ENCODE measurements around the gene SMYD3.

- no peak for TF ChIP-seq YY1 (IDR thresholded peaks at IDR 0.05; ENCODE audit: insufficient read depth, insufficient read length)
- no peak for TF ChIP-seq ZNF274 (IDR thresholded peaks at IDR 0.05; ENCODE audit: low read depth, low read length)
Observed at GRCh38 chr1:246517391-246517790, 10.3 kb upstream of the SMYD3 start.
